Stimulated activated CD8-positive, alpha-beta memory T cell treated with anti-CD3 and anti-CD28 coated beads, Interleukin-12 subunit alpha, Interleukin-12 subunit beta, amount 100 ng/mL, for 1 hour (primary cell): ENCODE measurements around the gene IRS1.

Experiments
- DNase-seq: peaks from one replicate; pipeline ENCODE4 v3.0.0-alpha.2; 2020; ENCODE audit warnings: low read depth

The IRS1 gene

DNA sequence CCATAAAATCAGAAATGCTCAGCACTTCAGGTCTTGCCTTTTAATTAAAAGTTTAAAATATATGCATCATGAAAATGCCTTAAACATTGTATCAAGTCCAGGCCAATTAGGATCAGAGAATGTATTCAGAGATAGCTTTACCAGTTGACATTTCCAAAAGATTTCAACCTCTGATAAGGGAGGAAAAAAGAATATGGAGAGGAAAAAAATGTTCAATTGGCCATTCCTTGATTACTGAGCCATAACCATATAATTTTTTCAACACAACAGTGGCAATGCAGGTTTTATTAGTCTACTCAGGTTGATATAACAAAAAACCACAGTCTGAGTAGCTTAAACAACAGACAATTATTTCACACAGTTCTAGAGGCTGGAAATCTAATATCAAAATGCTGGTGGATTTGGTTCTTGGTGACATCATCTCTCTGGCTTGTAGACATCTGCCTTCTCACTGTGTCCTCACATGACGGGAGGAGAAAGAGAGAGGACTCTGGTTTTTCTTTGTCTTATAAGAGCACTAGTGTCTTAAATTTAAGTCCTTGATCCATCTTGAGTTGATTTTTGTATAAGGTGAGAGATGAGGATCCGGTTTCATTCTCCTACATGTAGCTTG lies 111.9 kb downstream of the IRS1 start:
- no peak for DNase-seq

DNA sequence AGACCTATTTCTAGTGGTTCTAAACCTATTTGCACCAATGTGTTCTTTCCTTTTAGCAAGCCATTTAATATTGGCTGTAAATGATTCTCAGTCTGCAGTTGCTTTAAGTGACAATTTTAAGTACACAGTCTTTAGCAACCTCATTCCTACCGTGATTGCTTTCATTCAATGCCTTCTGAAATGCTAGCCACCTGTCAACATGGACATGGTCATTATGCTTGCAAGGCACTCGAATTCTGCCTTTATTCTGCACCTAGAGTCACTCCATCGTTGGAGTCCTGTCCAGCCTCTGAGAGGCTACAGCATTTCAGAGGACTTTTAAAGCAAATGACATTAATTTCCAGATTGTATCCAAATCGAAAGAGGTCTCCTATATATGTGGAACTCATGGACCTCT lies 115.1 kb downstream of the IRS1 start:
- DNase-seq = no peak

DNA sequence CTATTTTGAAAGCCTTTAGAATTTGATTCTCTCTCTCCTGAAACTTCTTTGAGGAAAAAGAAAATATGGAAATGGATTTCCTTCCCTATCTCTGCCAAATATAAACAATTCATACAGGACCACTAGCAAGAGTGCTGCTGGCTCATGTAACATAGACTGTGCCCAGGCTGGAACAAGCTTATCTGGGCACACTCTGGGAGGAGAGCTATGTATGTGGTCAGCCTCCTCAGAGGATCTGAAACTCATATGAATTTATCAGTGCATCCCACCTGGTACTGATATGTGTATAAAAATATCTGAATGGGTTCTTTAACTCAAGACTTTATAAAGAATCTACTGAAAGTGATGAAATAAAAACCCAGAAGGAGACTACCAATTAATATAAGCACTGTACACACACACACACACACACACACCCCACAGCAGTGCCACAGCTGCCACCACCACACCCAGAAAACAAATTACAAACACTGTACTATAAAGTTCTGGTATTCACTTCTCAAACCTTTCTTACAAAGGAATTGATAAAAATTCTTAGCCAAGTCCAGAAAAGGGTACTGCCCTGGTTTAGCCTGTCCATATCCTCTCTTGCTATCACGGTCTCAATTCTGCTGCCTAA lies 115.6 kb downstream of the IRS1 start:
- no peak for DNase-seq

DNA sequence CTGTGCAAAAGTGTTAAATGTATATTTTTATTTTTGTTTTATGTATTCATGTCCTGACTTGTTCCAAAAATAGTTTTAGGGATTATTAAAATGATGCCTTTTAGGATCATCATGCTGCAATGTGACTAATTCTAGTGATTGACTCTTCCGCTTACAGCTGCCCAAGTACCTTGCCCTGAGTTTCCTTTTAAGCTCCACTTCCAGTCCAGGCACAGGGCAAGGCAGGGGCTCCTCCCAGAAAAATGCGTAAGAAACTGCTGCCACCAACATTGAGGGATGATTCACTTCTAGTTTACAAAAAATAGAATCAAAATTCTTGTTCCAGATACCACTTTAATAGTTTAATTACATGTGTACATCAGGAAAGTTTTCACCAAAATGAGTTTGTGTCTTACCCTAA lies 116.4 kb downstream of the IRS1 start:
- no peak for DNase-seq
